GM23338 (cell line): ENCODE data around the gene TFB2M. TPM values are rescaled to one million over a fixed set of nuclear protein-coding genes. Genes with fewer than 3 reads are reported as not detected.

ENCODE experiments used
- ATAC-seq: fragments of 200-7000 bp; cut with Tn5 transposase; 3 replicates; pipeline ENCODE4 v1.9.1; 2020
- DNase-seq: peaks from one replicate; pipeline ENCODE4 v3.0.0-alpha.2; 2015; ENCODE audit warnings: low spot score
- H2AFZ ChIP-seq: fragments of 200-600 bp; sonication (generic); 2 replicates; pipeline ENCODE4 v1.8.0; 2016; ENCODE audit warnings: antibody characterized with exemption, mild to moderate bottlenecking, moderate library complexity
- H3F3A ChIP-seq: fragments of 200-600 bp; sonication (generic); replicated peaks from 2 replicates; pipeline ENCODE4 v1.8.0; 2017; ENCODE audit warnings: antibody characterized with exemption, mixed run types, low read depth
- H3K27ac ChIP-seq: fragments of 200-600 bp; sonication (generic); 2 replicates; pipeline ENCODE4 v1.6.1; 2016; ENCODE audit warnings: low read depth
- H3K27me3 ChIP-seq: fragments of 200-600 bp; sonication (generic); 2 replicates; pipeline ENCODE4 v1.8.0; 2016; ENCODE audit warnings: mild to moderate bottlenecking, mixed run types, moderate library complexity; ENCODE audit not compliant: insufficient read depth
- H3K36me3 ChIP-seq: fragments of 200-600 bp; sonication (generic); 2 replicates; pipeline ENCODE4 v1.8.0; 2016; ENCODE audit warnings: mild to moderate bottlenecking; ENCODE audit not compliant: insufficient read depth
- H3K4me1 ChIP-seq: fragments of 200-600 bp; sonication (generic); 2 replicates; pipeline ENCODE4 v1.8.0; 2016; ENCODE audit warnings: mild to moderate bottlenecking, moderate library complexity; ENCODE audit not compliant: insufficient read depth
- H3K4me2 ChIP-seq: fragments of 200-600 bp; sonication (generic); 2 replicates; pipeline ENCODE4 v1.7.1; 2017; ENCODE audit warnings: mixed run types
- H3K4me3 ChIP-seq: fragments of 200-600 bp; sonication (generic); 2 replicates; pipeline ENCODE4 v1.6.1; 2016; ENCODE audit warnings: mixed run types
- H3K79me2 ChIP-seq: fragments of 200-600 bp; sonication (generic); replicated peaks from 2 replicates; pipeline ENCODE4 v1.8.0; 2017; ENCODE audit warnings: mild to moderate bottlenecking; ENCODE audit not compliant: insufficient read depth
- H3K9me2 ChIP-seq: fragments of 200-600 bp; sonication (generic); 2 replicates; pipeline ENCODE4 v1.8.0; 2017; ENCODE audit not compliant: insufficient read depth
- H4K20me1 ChIP-seq: fragments of 200-600 bp; sonication (generic); replicated peaks from 2 replicates; pipeline ENCODE4 v1.8.0; 2017; ENCODE audit warnings: mild to moderate bottlenecking; ENCODE audit not compliant: insufficient read depth
- H3K27ac Mint-ChIP-seq: 2 replicates; pipeline ENCODE4 v1.8.0; 2020; ENCODE audit warnings: inconsistent platforms, mild to moderate bottlenecking, moderate library complexity, mixed read lengths
- H3K27me3 Mint-ChIP-seq: 3 replicates; pipeline ENCODE4 v1.8.0; 2022; ENCODE audit warnings: low read depth, mild to moderate bottlenecking, moderate library complexity, mixed read lengths, inconsistent platforms; ENCODE audit not compliant: insufficient read depth, poor library complexity
- H3K36me3 Mint-ChIP-seq: 3 replicates; pipeline ENCODE4 v1.8.0; 2021; ENCODE audit warnings: low read depth, mild to moderate bottlenecking, inconsistent platforms, moderate library complexity, mixed read lengths
- H3K4me1 Mint-ChIP-seq: 3 replicates; pipeline ENCODE4 v1.8.0; 2020; ENCODE audit warnings: mild to moderate bottlenecking, inconsistent platforms, mixed read lengths
- H3K4me3 Mint-ChIP-seq: 3 replicates; pipeline ENCODE4 v1.8.0; 2021; ENCODE audit warnings: moderate library complexity, mild to moderate bottlenecking, inconsistent platforms, mixed read lengths
- H3K9me3 Mint-ChIP-seq: 3 replicates; pipeline ENCODE4 v1.8.0; 2020; ENCODE audit warnings: moderate library complexity, mild to moderate bottlenecking, inconsistent platforms, mixed read lengths
- EZH2phosphoT487 ChIP-seq: fragments of 200-600 bp; sonication (generic); IDR thresholded peaks from one replicate; pipeline ENCODE4 v1.8.1; 2018; ENCODE audit warnings: antibody characterized with exemption; ENCODE audit not compliant: unreplicated experiment
- NANOG ChIP-seq: IDR thresholded peaks from 2 replicates; pipeline ENCODE4 v1.6.1; 2016; ENCODE audit warnings: antibody characterized with exemption, borderline replicate concordance
- STAT1 ChIP-seq: IDR thresholded peaks from one replicate; pipeline ENCODE4 v1.6.1; 2016; ENCODE audit warnings: antibody characterized with exemption; ENCODE audit not compliant: unreplicated experiment
- ZNF331 ChIP-seq: fragments of 250-450 bp; sonication (Bioruptor Pico); IDR thresholded peaks from 2 replicates; pipeline ENCODE4 v1.5.0; 2020; ENCODE audit warnings: low read depth, mild to moderate bottlenecking, moderate library complexity
- polyA plus RNA-seq: library from polyadenylated mRNA; unstranded; fragments of >200 nt; fragmentation: Nextera tagmentation; extraction: Ambion mirVana; gene quantifications from 2 replicates; pipeline ENCODE4 v1.2.1, GENCODE V29; 2016
- total RNA-seq: library from RNA; depleted of rRNA; stranded (reverse); fragments of >200 nt; shearing (Covaris generic); gene quantifications from 2 replicates; pipeline ENCODE4 v1.2.3, GENCODE V29; 2014
- TF ChIP-seq, protein P1 (sequence below), 2 experiments: fragments of 200-600 bp in 1 of 2; sonication (generic) in 1 of 2; conservative IDR thresholded peaks; 2 replicates each; pipeline versions ENCODE4 v1.5.1 to v1.6.1; 2016 to 2017; ENCODE audit warnings: antibody characterized with exemption in 2 of 2, low read depth in 2 of 2, mild to moderate bottlenecking in 2 of 2, moderate library complexity in 1 of 2

The TFB2M gene
- total and polyA plus RNA-seq, 2 experiments from 2014 or later = 18.7 to 24.9 TPM

DNA sequence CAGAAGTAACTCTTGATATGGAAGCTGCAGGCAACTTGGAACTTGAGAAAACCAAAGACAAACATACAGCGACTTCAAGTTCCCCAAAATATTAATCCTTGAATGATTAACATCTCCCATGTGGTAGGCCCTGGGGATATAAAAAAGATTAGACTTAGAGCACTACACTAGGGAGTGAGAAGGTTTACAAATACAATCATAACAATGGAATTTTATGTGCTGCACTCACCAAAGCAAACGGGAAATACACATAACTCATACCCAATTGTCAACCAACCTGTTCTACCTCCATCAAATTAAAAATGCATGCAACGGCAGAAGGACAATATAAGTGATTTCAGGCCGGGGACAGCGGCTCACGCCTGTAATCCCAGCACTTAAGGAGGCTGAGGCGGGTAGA lies 62.7 kb downstream of the TFB2M start (continued):
- TF ChIP-seq STAT1 (no peak), ZNF331 (CRISPR knock-in tag) (no peak), NANOG (no peak)

DNA sequence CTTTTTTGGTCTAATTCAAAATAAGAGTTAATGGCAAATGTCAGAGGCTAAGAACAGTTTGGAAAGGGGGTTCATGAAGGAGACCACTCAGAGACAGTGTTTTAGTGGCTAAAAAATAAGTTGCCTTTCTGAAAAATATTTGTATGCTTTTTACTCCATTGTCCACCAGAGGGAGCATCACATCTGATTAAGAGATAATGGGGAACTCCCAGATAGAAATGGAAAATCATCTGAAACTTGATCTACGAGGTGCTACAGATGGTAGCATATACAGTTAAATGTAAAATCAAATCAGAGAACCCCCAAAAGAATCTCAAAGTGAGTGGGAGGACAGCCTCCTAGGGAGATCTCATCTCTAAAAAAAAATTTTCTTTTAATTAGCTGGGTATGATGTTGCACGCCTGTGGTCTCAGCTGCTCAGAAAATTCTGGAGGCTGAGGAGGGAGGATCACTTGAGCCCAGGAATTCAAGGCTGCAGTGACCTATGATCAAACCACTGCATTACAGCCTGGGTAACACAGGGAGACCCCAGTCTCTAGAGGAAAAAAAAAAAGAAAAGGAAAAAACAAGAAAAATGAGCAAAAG lies 68.6 kb downstream of the TFB2M start:
- H3K36me3 Mint-ChIP-seq = no peaks in the 10 kb centered on the region
- no peak for ATAC-seq
- no peak overlapping the region for H3K27ac Mint-ChIP-seq
- H3K4me1 Mint-ChIP-seq = peaks cover 1% of the 10 kb centered on the region; the same call in 2 of the 3 replicates
- H3K4me1 ChIP-seq = 0 out of 2 replicates have a peak, but pooled peaks cover under 1% of the 10 kb centered on the region
- H3K4me3 ChIP-seq = no peak overlapping the region
- DNase-seq = peak; percentile 84
- H3F3A ChIP-seq = no peaks in the 10 kb centered on the region
- H3K27me3 Mint-ChIP-seq = peaks cover 2% of the 10 kb centered on the region
- no peak overlapping the region for H3K4me2 ChIP-seq
- H3K9me2 ChIP-seq = no peaks in the 10 kb centered on the region
- TF ChIP-seq, protein P1, sequence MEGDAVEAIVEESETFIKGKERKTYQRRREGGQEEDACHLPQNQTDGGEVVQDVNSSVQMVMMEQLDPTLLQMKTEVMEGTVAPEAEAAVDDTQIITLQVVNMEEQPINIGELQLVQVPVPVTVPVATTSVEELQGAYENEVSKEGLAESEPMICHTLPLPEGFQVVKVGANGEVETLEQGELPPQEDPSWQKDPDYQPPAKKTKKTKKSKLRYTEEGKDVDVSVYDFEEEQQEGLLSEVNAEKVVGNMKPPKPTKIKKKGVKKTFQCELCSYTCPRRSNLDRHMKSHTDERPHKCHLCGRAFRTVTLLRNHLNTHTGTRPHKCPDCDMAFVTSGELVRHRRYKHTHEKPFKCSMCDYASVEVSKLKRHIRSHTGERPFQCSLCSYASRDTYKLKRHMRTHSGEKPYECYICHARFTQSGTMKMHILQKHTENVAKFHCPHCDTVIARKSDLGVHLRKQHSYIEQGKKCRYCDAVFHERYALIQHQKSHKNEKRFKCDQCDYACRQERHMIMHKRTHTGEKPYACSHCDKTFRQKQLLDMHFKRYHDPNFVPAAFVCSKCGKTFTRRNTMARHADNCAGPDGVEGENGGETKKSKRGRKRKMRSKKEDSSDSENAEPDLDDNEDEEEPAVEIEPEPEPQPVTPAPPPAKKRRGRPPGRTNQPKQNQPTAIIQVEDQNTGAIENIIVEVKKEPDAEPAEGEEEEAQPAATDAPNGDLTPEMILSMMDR (conservative IDR thresholded peaks at IDR 0.05; ENCODE audit: low read depth in 2 of 2) = peak; percentile 64 to 81
- no peak for TF ChIP-seq STAT1
- no peak overlapping the region for H3K27ac ChIP-seq
- no peak overlapping the region for H2AFZ ChIP-seq
- no peaks in the 10 kb centered on the region; the same call in none of the 2 replicates for H4K20me1 ChIP-seq
- H3K27me3 ChIP-seq = no peaks in the 10 kb centered on the region
- H3K36me3 ChIP-seq = no peaks in the 10 kb centered on the region
- H3K9me3 Mint-ChIP-seq = no peaks in the 10 kb centered on the region
- H3K4me3 Mint-ChIP-seq = no peak overlapping the region
- peaks cover 21% of the 10 kb centered on the region for H3K79me2 ChIP-seq

DNA sequence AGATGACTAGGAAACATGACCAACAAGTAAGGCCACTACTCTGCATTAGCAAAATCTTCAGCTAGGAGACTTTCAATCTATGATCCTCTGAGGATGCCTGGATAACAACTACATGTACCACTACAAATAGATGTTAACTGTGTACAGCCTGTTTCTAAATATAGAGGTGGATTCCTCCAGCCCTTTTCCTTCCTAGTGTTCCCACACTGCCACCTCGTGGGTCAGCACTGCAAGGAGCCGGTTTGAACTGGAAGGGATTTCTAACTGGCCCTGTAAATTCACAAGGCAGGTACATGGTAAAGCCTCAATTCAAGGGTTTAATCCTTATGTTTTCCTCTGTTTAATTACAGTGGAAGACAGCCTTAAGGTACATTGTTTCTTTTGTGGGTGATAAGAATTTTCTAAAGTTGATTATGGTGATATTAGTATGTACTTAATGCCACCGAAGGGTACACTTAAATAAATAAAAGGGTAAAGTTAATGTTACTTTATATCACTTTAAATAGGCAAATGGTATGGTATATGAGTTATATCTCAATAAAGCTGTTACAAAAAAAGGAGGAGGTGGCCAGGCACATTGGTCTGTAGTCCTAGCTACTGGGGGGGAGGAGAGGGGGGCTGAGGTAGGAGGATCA lies 73.3 kb downstream of the TFB2M start:
- TF ChIP-seq, protein P1 (conservative IDR thresholded peaks at IDR 0.05; ENCODE audit: low read depth in 2 of 2) = peak; percentile 84 to 86
- TF ChIP-seq EZH2phosphoT487 = no peak
- H3K4me2 ChIP-seq = no peak overlapping the region
- 0 out of 2 replicates have a peak, but pooled peaks cover 4% of the 10 kb centered on the region for H3K4me1 ChIP-seq
- no peaks in the 10 kb centered on the region for H3F3A ChIP-seq
- H3K9me2 ChIP-seq = no peaks in the 10 kb centered on the region
- ATAC-seq = peak; percentile 93
- Mint-ChIP-seq H3K36me3 (no peaks in the 10 kb centered on the region), H3K9me3 (no peaks in the 10 kb centered on the region), H3K4me3 (no peak overlapping the region), H3K27me3 (peaks cover 2% of the 10 kb centered on the region), H3K4me1 (peaks cover 7% of the 10 kb centered on the region), H3K27ac (no peak overlapping the region)
- no peaks in the 10 kb centered on the region for H3K36me3 ChIP-seq
- no peak overlapping the region for H3K4me3 ChIP-seq
- no peaks in the 10 kb centered on the region for H3K27me3 ChIP-seq
- H4K20me1 ChIP-seq = no peaks in the 10 kb centered on the region
- DNase-seq = peak; percentile 83
- H3K79me2 ChIP-seq = peaks cover 32% of the 10 kb centered on the region
- H3K27ac ChIP-seq = no peak overlapping the region
- H2AFZ ChIP-seq = no peak overlapping the region
